GM12865 (cell line): ENCODE data around the gene LMF1.

Experiments used
- DNase-seq: peaks from one replicate; pipeline ENCODE4 v3.0.0; 2010; ENCODE audit warnings: low read depth
- H3K4me3 ChIP-seq: 2 replicates; pipeline ENCODE4 v1.5.1; 2011; ENCODE audit warnings: mild to moderate bottlenecking, low read depth, low read length, control low read depth
- TF ChIP-seq, protein P1 (sequence below): IDR thresholded peaks from 2 replicates; pipeline ENCODE4 v1.5.1; 2011; ENCODE audit warnings: low read length, control low read depth, low read depth, inconsistent platforms; ENCODE audit not compliant: insufficient read depth; ENCODE audit errors: missing control alignments

The LMF1 gene

DNA sequence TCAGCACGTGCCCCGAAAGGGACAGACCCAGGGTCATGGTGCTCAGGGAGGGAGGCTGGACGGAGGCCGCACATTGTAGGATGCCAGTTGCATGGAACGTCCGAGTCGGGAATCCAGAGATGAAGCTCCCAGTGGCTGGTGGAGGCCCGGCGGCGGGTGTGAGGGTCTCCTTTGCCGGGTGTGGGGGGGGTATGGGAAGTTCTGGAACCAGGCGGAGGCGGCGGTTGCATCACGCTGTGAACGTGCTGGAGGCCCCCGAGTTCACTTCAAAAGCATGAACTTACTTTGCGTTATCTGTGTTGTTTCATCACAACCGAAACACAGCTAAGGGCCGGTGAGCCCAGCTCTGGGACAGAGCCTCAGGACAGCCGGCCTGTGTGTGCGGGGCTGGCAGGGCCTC is 96.9 kb downstream of the LMF1 start:
- H3K4me3 ChIP-seq: no peak overlapping the region
- DNase-seq: no peak
- TF ChIP-seq, protein P1, sequence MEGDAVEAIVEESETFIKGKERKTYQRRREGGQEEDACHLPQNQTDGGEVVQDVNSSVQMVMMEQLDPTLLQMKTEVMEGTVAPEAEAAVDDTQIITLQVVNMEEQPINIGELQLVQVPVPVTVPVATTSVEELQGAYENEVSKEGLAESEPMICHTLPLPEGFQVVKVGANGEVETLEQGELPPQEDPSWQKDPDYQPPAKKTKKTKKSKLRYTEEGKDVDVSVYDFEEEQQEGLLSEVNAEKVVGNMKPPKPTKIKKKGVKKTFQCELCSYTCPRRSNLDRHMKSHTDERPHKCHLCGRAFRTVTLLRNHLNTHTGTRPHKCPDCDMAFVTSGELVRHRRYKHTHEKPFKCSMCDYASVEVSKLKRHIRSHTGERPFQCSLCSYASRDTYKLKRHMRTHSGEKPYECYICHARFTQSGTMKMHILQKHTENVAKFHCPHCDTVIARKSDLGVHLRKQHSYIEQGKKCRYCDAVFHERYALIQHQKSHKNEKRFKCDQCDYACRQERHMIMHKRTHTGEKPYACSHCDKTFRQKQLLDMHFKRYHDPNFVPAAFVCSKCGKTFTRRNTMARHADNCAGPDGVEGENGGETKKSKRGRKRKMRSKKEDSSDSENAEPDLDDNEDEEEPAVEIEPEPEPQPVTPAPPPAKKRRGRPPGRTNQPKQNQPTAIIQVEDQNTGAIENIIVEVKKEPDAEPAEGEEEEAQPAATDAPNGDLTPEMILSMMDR: no peak

DNA sequence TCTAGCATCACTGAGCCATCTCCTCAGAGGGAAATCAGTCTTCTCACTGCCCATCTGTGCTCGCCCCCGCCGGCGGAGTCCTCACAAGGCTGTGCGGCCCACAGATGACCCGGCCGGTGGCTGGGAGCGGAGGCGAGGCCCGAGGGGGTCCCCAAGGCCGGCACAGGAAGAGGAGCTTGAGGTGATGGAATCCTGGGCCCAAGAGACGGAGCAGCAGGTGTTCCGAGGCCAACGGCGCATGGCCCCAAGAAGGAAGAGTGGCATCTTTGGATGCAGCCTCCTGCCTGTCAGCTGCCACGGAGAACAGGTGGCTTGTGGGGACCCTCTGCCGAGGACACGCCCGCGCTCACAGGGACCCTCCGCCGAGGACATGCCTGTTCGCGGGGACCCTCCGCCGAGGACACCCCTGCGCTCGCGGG is 97.5 kb downstream of the LMF1 start:
- DNase-seq: no peak
- TF ChIP-seq, protein P1: no peak

DNA sequence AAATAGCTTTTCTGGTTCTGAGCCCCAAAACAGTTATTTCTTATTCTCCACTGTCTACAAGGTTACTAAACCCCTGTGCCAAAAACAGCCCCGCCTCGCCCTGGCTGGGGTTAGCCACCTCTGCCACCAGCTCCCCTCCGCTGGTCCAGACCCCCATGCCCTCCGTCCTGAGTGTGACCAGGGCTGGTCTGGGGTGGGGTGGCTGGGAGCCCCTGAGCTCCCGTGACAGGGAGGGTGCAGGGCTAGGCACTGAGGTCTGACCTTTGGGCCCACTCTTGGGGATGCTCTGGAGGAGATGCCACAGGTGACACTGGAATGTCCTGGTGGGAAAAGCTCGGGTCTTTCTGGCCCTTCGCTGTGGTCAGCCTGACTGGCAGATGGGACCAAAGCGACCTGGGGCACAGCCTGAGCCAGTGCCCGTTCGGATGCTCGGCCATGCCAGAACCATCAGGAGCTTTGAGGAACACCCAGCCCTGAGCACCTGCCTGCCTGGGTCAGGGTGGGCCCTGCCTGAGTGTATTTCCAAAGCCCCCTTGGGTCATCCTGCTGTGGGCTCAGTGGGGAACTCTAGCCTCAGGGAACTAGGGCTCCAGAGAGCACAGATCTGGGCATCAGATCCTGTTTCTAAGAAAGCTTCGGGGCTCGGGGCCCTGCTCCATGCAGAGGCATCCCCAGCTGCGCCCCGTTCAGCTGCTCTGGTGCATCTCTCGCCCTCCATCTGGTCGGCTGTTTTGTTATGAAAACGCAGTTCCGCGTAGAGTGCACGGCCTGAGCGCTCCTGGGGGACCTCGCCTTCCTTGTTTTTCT is 98.1 kb downstream of the LMF1 start:
- TF ChIP-seq, protein P1: no peak
- DNase-seq: no peak
- no peak overlapping the region for H3K4me3 ChIP-seq

More for the DNA sequence above, 97.5 kb downstream of the LMF1 start:
- H3K4me3 ChIP-seq: no peak overlapping the region

DNA sequence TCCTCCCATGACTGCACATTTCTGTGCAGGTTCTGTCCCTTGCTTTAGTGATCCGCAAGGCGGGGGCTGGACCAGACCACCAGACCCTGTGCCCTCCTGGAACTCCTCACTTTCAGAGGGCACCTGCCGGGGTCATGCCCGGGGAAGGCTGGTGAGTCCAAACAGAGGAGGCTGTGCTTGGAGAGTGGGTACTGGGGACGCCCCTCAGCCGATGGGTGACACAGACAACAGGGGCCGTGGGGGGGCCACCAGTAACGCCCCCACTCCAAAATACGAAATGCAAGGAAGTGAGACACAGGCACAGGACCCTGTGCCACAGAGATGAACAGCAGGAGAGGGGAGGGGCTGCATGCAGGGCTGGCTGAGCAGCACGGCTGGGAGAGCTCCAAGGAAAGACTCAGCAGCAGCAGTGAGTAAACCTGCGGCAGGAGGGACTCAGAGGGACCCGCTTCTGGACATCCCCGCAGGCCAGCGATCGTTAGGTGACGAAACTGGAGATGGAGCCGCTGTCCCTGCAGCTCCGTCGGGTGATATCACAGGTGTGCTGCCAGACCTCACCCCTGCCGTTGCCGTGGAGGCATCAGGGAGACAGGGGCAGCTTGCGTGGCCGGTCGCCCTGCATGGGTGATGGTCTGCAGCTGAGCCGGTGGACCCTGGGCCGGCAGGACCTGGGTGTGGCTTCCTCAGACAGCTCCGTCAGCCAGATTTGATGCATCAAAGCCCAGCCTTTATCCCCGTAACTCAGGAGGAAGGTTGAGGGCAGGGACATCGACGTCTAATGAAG is 99.0 kb downstream of the LMF1 start:
- no peak overlapping the region for H3K4me3 ChIP-seq
- DNase-seq: no peak

DNA sequence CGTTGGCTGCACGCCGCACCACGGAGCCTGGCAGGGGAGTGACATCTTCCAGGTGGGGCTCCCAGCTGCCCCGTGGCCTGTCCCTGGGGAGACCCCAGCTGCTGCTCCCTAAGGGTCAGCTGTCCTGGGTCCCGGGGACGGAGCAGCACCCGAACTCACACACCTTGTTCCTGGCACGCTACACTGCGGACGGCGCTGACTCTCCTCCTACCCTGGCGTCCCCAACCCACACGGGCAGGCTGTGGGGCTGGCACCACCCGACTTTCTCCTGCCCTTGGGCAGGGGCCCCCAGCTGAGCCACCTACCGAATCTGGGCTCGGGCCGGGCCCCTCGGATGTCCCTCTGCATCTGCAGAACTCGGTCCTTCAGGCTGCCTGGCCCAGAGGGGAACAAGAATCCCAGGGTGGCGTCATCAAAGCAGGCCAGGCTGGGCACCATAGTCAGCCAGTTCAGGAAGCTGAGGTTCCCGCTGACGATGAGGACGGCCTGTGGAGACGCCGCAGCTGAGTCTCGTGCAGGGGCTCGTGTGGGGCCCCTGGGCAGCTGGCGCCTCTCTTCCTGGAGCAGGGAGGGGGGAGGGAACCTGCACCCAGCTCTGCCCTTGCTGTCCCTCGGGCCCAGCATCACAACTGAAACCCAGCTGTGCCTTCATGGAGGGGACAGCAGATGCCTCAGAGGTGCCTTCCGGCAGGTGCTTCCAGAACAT is 99.8 kb downstream of the LMF1 start:
- TF ChIP-seq, protein P1: no peak
- DNase-seq: no peak

More for the DNA sequence above, 99.0 kb downstream of the LMF1 start:
- TF ChIP-seq, protein P1: no peak

DNA sequence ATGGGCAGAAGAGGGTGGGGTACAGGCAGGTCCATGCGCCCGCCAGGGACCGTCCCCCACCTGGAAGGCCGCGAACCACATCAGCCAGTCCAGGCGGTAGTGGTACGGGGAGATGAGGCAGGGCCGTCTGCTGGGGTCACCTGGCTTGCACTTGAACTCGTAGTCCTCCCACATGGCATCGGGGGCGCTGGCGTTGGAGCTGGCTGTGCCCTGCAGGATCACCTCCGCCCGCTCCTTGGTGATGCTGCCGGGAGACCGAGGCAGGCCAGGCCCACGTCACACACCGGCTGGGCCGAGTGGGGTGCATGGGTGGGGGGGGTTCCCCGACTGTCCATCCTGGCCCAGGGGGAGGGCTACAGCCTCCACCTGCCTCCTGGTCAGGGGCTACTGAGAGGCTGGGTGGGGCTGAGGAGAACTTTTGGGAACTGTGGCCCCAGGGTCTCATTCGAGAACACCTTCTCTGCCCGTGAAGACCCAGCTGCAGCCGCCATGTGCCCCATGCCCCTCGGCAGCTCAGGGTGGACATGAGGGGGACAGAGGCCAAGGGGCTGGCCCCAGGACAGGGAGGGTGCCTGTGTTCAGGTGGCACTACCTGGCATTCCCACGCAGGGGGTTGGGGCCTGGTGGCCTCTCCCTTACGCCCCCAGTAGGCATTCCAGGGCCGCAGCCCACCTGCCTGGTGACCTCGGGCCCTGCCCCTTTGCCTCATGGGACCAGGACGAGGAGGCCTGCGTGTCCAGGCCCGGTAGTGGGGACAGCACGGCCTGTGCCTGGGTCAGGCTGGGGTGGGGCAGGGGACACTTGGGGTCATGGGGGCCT is 100.8 kb downstream of the LMF1 start:
- no peak for DNase-seq
- TF ChIP-seq, protein P1: no peak
- no peak overlapping the region for H3K4me3 ChIP-seq

More for the DNA sequence above, 99.8 kb downstream of the LMF1 start:
- H3K4me3 ChIP-seq: no peak overlapping the region
